IPS DF 19.7 (cell line): ENCODE results near the gene KCTD17.
"Not testable (repeated sequence)": the region's sequence is repeated elsewhere in the genome, so short reads cannot be mapped to it uniquely, and the experiment has no call there.

Source experiments
- DNase-seq: peaks from one replicate; pipeline ENCODE4 v3.0.0-alpha.2; 2013; ENCODE audit warnings: low read depth, low spot score

Gene KCTD17

GRCh38 chr22:37060801-37061610 is 9.5 kb downstream of the KCTD17 start:
- DNase-seq: no peak

DNA sequence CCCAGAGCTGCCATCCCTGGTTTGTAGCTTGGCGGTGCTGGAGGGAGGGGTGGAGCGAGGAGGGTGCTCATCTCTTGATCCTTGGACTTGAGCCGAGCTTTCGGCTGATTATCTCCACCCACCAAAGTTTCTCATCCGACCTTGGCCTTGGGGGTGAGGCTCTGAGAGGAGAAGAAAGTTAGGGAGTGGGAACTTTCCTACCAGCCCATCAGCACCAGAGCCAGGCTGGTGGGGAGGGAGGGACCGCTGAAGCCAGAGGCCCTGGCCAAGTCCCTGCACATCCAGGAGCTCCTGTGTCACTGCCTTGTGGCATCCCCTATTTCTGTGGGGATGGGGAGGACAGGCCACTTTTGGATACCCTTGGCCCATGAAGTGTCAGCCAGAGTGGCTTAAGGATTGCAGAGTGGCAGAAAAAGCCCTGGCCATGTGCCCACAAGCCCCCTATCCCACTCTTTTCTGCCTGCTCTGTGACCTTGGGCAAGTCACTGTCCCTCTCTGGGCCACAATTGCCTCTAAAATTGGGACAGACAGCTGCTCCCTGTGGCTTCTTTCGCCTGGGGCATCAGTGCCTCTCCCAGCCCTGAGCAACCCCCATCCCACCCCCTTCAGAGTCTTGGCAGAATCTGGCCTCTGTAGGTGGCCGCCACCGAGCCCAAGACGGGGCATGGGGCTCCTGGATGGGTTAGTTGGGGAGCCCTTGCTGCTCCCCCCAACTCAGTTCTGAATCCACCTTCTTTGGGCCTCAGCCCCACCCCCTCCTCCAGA is 10.3 kb downstream of the KCTD17 start:
- no peak for DNase-seq

DNA sequence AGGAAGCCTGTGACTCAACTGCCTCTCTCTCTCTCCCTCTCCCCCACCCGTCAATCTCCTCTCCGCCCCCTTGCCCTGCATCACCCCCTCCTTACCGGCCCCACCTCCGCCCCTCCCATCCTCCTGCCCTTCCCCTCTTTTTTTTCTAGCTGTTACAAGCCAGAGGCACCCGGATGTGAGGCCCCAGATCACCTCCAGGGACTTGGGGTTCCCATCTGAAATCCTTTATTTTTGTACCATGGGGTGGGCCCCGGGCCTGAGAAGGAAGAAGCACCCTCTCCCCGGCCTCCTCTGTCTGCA is 10.8 kb downstream of the KCTD17 start:
- DNase-seq: no peak

- DNase-seq: no peak
Observed at GRCh38 chr22:37062702-37063381, 11.3 kb downstream of the KCTD17 start.

GRCh38 chr22:37063431-37064420 is 12.2 kb downstream of the KCTD17 start:
- DNase-seq: no peak

DNA sequence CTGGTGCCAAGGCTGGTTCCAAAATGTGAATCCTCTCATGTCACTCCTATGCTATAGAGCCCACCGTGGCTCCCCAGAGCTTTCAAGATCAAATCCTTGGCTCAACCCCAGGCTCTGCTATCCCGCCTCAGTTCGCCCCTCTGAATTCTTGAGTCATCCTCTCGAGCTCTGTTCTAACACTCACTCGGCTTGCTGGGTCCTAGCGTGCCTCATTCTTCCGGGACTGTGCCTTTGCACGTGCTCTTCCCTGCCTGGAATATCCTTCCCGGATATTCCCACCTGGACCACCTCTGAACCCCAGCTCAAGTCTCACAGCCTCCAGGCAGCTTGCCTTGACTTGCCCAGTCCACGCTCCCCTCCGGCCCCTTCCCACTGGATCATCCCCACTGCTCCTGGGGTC is 13.0 kb downstream of the KCTD17 start:
- no peak for DNase-seq

DNA sequence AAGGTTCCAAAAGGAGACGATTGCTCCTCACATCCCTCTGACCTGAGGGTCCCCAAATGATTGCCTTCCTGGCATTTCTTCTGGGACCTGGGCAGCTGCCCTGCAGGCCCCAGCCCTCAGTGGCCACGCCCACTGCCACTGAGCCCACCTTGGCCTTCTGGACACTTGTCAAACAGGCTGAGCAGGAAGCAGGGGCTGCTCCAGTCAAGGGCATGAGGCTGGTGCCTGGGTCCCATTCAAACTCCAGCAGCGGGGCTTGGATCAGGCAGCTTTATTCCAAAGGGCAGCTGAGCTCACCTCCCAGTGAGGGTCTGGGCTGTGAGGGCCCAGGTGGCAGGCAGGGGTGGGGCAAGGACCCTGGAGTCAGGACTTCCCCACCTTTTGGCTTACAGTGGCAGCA is 13.6 kb downstream of the KCTD17 start:
- DNase-seq: no peak

DNA sequence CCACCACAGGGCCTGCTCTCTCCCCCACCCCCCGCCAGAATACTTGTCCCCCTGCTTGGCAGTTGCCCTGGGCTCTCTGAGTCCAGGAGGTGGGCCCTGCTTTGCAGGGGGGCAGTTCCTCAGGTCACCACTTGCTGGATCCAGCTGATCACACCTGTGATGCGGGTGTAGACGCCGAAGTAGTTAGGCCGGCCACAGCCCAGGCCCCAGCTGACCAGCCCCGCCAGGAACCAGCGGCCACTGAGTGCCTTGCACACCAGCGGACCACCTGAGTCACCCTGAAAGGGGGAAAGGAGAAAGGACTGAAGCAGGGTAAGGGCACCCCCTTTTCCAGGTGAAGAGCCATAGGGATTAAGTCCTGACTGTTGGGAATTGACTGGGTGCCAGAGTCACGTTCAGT is 14.4 kb downstream of the KCTD17 start:
- no peak for DNase-seq

- no peak for DNase-seq
Observed at GRCh38 chr22:37067428-37067827, 15.9 kb downstream of the KCTD17 start.

GRCh38 chr22:37068859-37069258 is 17.3 kb downstream of the KCTD17 start:
- peak; percentile 50 for DNase-seq

DNA sequence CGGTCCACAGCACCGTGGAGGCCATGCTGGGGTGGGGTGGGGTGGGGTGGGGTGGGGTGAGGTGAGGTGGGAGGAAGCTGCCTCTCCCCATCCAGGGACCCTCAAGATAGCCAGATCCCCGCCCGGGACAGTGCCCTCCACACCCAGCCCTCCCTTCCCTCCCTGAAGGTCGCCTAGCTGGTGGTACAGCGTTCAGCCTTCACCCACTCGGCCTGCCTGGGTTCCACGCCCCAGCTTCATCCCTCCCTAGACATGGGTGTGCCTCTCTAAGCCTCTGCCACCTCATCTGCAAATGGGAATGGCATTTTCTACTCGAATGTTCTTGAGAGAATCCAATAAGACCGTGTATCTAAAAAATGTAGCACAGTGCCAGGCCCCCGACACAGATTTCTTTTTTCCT is 17.8 kb downstream of the KCTD17 start:
- DNase-seq: no peak

DNA sequence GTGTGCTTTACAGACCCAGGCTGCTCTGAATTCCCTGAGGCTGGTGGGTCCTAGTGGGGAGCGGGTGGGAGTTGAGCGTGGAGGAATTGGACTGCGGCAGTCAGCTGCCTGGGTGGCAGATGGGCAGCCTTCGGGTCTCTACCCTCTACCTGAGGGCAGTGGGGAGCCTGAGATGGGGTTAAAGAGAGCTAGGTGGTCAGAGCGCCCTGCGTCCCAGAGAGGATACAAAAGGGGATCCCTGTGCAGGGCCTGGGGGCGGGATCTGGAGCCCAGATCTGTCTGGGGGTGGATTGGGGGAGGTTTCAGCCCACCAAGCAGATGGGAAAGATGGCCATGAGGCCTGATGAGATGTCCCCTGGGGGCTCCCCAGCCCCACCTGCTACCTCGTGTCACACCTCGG is 18.2 kb downstream of the KCTD17 start:
- DNase-seq: no peak

- DNase-seq: no peak
Observed at GRCh38 chr22:37070334-37070733, 18.8 kb downstream of the KCTD17 start.

DNA sequence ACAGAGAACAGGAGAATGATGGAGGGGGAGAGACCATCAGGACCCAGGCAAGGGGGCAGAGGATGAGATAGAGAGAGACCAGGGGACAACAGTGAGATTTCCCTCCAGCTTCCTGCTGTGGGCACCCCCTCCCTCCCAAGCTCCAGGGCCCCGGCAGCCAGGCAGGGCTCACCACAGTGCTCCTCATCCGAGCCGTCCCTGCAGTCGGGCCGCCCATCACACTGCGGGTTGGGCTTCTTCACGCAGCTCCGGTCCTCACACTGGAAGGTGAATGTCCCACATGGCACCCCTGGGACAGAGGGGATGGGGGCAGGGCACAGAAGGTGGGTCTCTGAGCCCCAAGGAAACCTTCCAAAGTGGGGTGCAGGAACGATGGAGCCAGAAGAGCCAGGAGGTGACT is 19.2 kb downstream of the KCTD17 start:
- DNase-seq: no peak

- DNase-seq: not testable (repeated sequence)
Observed at GRCh38 chr22:37071850-37072592, 20.5 kb downstream of the KCTD17 start.

- no peak for DNase-seq
Observed at GRCh38 chr22:37072673-37073072, 21.1 kb downstream of the KCTD17 start.

DNA sequence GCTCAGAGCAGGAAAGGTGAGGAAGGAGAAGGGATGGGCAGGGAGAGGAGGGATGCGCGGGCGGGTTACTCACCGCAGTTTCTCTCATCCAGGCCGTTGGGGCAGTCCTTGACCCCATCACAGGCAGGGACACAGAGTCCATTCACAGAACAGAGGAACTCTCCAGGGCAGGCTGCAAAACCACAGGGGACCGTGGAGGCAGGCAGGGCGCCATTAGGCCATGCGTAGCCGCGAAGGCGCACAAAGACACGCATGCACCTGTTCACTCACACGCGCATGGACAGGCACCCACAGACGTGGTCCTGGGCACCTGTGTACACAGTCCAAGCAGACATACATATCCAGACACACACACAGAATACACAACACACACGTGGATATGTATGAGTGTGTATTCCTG is 23.0 kb downstream of the KCTD17 start:
- DNase-seq: no peak

GRCh38 chr22:37075046-37075445 is 23.5 kb downstream of the KCTD17 start:
- no peak for DNase-seq

DNA sequence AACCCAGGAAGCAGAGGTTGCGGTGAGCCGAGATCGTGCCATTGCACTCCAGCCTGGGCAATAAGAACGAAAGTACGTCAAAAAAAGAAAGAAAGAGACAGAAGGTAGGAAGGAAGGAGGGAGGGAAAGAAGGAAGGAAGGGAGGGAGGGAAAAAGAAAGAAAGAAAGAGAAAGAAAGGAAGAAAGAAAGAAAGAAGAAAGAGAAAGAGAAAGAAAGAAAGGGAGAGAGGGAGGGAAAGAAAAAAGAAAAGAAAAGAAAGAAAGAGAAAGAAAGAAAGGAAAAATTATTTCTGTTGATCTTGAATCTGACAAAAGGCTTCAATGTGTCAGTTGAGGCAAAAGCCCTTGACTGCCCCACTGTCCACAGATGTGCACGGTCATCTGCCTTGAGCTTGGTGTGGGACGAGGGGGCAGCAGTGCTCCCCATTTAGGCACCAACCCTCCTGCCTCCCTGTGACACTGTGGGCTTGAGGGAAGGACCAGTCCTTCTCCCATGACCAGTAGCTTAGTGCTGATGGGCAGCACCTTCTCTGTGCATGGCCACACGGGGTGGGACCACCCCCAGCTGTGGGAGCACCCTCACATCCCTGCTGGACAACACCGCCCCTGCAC is 24.4 kb downstream of the KCTD17 start:
- DNase-seq: no peak

GRCh38 chr22:37077802-37078448 is 26.4 kb downstream of the KCTD17 start:
- DNase-seq: no peak
